Mucosa of stomach (tissue), 1 donor: ENCODE results near the gene REC114.

Experiments used
- H3K27me3 ChIP-seq: one replicate; pipeline ENCODE4 v1.7.0; 2013; ENCODE audit warnings: mild to moderate bottlenecking, low read length; ENCODE audit not compliant: control insufficient read depth, insufficient read depth
- H3K36me3 ChIP-seq: one replicate; pipeline ENCODE4 v1.7.0; 2013; ENCODE audit warnings: low read length; ENCODE audit not compliant: control insufficient read depth, insufficient read depth
- H3K4me1 ChIP-seq: one replicate; pipeline ENCODE4 v1.7.0; 2013; ENCODE audit warnings: mild to moderate bottlenecking, low read length; ENCODE audit not compliant: control insufficient read depth, insufficient read depth
- H3K4me3 ChIP-seq: one replicate; pipeline ENCODE4 v1.7.0; 2013; ENCODE audit warnings: low read length
- H3K9ac ChIP-seq: one replicate; pipeline ENCODE4 v1.7.0; 2013; ENCODE audit warnings: mild to moderate bottlenecking, low read length, moderate library complexity
- H3K9me3 ChIP-seq: one replicate; pipeline ENCODE4 v1.7.0; 2013; ENCODE audit warnings: mild to moderate bottlenecking, low read length, moderate library complexity; ENCODE audit not compliant: control insufficient read depth
- donor health status: Pancreatic carcinoma.

The REC114 gene

DNA sequence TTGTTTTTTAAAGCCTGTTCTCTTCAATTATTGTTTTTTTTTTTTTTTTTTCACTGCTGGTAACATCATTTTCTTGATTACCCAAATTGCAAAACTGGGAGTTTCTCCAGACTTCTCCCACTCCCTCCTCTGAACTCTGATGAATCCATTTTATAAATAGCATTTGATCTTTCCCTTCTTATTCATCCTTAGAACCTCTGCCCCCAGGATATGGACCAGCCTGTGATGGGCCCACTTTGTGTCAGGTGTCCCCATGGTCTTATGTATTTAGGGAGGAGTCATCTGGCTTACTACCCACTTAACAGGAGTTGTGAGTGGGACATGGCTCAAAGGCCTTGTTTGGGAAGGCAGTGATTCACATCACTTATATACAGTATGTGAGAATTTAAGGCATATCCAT, 57.7 kb downstream of the REC114 start:
- Histone ChIP-seq H3K36me3 (no peaks in the 10 kb centered on the region), H3K4me3 (no peak overlapping the region), H3K4me1 (no peaks in the 10 kb centered on the region), H3K9me3 (no peaks in the 10 kb centered on the region), H3K9ac (no peak overlapping the region), H3K27me3 (no peaks in the 10 kb centered on the region)

- Histone ChIP-seq H3K36me3 (no peaks in the 10 kb centered on the region), H3K27me3 (no peaks in the 10 kb centered on the region), H3K4me3 (no peak overlapping the region), H3K9ac (no peak overlapping the region), H3K9me3 (no peaks in the 10 kb centered on the region), H3K4me1 (no peaks in the 10 kb centered on the region)
Observed at GRCh38 chr15:73504885-73505284, 61.9 kb downstream of the REC114 start.

DNA sequence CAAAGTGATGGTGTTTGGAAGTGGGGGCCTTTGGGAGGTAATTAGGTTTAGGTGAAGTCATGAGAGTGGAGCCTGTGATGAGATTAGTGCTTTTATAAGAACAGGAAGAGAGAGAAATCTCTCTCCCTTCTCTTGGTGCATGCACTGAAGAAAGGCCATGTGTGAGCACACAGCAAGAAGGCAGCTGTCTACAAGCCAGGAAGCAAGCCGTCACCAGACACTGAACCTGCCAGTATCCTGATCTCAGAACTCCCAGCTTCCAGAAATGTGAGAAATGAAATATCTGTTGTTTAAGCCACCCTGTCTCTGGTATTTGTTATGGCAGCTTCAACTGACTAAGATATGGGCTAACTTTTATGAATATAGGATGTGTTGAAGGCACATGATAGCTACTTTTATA, 72.6 kb downstream of the REC114 start:
- Histone ChIP-seq H3K4me1 (no peaks in the 10 kb centered on the region), H3K4me3 (no peak overlapping the region), H3K9ac (no peak overlapping the region), H3K9me3 (no peaks in the 10 kb centered on the region), H3K27me3 (no peaks in the 10 kb centered on the region), H3K36me3 (no peaks in the 10 kb centered on the region)

DNA sequence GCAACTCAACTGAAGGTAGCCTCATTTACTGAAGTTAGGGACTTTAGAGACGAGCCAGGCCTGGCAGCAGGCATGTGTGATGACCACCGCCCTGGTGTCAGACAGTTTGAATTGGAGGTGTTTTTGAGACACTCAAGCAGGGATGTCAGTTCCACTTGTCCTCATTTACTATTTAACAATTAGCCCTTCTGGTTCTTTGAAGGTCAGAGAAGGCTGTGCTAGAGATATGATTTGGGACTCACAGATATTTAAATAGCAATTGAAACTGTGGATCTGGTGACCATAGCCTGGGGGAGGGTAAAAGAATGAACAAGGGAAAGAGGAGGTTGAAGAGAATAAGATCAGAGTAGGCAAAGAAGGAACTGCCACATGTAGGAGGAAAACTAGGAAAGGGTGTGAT, 74.6 kb downstream of the REC114 start:
- Histone ChIP-seq H3K9me3 (no peaks in the 10 kb centered on the region), H3K36me3 (no peaks in the 10 kb centered on the region), H3K27me3 (no peaks in the 10 kb centered on the region), H3K4me1 (no peaks in the 10 kb centered on the region), H3K9ac (no peak overlapping the region), H3K4me3 (no peak overlapping the region)

- Histone ChIP-seq H3K36me3 (no peaks in the 10 kb centered on the region), H3K27me3 (no peaks in the 10 kb centered on the region), H3K4me1 (no peaks in the 10 kb centered on the region), H3K9ac (no peak overlapping the region), H3K9me3 (no peaks in the 10 kb centered on the region), H3K4me3 (no peak overlapping the region)
Observed at GRCh38 chr15:73518180-73518862, 75.4 kb downstream of the REC114 start.

DNA sequence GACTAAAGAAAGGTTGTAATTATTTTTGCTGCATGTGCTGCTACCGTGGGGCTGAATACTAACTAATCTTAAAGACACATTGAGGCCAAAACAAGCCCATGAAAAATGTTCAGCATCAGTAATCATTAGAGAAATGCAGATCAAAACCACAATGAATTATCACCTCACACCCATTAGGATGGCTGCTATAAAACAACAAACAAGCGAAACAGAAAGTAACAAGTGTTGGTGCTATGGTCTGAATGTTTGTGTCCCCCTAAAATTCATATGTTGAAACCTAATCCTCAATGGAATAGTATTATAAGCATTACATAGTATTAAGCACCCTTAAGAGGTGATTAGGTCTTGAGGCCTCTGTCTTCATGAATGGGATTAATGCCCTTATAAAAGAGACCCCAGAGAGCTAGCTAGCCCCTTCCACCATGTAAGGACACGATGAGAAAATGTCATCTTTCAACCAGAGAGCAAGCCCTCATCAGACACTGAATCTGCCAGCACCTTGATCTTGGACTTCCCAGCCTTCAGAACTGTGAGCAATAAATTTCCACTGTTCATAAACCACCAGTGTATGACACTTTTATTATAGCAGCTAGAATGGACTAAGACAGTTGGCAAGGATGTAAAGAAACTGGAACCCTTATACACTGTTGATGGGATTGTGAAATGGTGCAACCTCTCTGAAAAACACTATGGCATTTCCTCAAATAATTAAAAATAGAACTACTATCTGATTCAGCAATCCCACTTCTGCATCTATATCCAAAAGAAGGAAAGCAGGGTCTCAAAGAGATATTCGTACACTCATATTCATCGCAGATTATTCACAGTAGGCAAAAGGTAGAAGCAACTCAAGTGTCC, 76.1 kb downstream of the REC114 start:
- Histone ChIP-seq H3K9ac (no peak overlapping the region), H3K4me1 (no peaks in the 10 kb centered on the region), H3K27me3 (no peaks in the 10 kb centered on the region), H3K36me3 (no peaks in the 10 kb centered on the region), H3K4me3 (no peak overlapping the region), H3K9me3 (no peaks in the 10 kb centered on the region)

DNA sequence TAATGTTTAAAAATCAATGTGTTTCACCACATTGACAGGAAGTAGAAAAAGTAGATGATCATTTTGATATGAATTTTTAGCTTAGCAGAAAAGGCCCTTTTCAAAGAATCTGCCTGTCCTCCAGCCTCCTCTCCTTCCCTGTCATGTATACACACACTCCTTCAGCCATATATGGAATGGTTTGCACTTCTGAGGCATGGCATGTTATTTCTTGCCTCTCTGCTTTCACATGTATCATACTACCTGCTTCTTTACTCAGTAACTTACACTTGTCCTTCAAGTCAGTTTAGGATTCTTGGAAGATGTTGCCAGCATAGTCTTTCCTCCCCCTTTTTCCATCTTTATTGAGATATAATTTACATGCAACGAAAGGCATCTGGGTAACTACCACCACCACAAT, 79.0 kb downstream of the REC114 start:
- Histone ChIP-seq H3K9me3 (no peaks in the 10 kb centered on the region), H3K4me1 (no peaks in the 10 kb centered on the region), H3K36me3 (no peaks in the 10 kb centered on the region), H3K4me3 (no peak overlapping the region), H3K9ac (no peak overlapping the region), H3K27me3 (no peaks in the 10 kb centered on the region)

- no peaks in the 10 kb centered on the region for H3K27me3 ChIP-seq
- no peaks in the 10 kb centered on the region for H3K36me3 ChIP-seq
- no peaks in the 10 kb centered on the region for H3K4me1 ChIP-seq
- no peak overlapping the region for H3K9ac ChIP-seq
- H3K4me3 ChIP-seq: no peak overlapping the region
- no peaks in the 10 kb centered on the region for H3K9me3 ChIP-seq
Observed at GRCh38 chr15:73524919-73525318, 82.0 kb downstream of the REC114 start.

DNA sequence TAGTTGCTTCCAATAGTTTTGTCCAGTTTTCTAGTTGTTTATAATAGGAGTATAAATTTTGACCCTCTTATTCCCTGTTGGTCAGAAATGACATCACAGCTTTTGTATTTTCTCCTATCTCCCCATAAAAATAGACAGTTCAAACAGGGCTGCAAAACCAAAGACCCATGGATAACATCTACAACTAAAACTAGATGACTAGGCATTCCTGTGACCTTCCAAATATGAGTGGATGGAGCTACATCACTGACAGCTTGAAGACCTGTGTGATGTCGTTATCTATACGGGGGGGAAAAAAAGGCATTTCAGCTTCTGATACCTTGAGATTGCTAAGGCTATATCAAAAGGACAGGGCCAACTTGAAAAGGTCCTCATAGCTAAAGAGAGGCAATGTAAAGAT, 84.6 kb downstream of the REC114 start:
- no peaks in the 10 kb centered on the region for H3K9me3 ChIP-seq
- no peaks in the 10 kb centered on the region for H3K36me3 ChIP-seq
- no peaks in the 10 kb centered on the region for H3K4me1 ChIP-seq
- no peak overlapping the region for H3K9ac ChIP-seq
- no peaks in the 10 kb centered on the region for H3K27me3 ChIP-seq
- H3K4me3 ChIP-seq: no peak overlapping the region

GRCh38 chr15:73530649-73531048, 87.7 kb downstream of the REC114 start:
- Histone ChIP-seq H3K9ac (no peak overlapping the region), H3K4me1 (no peaks in the 10 kb centered on the region), H3K9me3 (no peaks in the 10 kb centered on the region), H3K36me3 (no peaks in the 10 kb centered on the region), H3K27me3 (no peaks in the 10 kb centered on the region), H3K4me3 (no peak overlapping the region)

DNA sequence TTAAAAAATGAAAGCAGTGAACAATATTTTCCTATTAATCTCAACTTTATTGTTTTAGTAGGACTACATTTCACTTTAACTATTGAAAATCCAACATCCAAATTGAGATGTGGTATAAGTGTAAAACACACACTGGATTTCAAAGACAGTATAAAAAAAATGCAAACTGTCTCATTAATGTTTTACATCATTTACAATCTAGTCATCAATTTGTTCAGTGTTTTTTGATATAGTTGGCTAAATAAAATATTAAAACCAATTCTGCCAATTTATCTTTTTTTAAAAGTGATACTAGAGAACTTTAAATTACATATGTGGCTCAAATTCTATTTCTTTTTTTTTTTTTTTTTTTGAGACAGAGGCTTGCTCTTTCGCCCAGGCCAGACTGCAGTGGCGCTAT, 95.2 kb downstream of the REC114 start:
- Histone ChIP-seq H3K9me3 (no peaks in the 10 kb centered on the region), H3K9ac (no peak overlapping the region), H3K36me3 (no peaks in the 10 kb centered on the region), H3K4me1 (peaks cover 5% of the 10 kb centered on the region), H3K4me3 (no peak overlapping the region), H3K27me3 (no peaks in the 10 kb centered on the region)

DNA sequence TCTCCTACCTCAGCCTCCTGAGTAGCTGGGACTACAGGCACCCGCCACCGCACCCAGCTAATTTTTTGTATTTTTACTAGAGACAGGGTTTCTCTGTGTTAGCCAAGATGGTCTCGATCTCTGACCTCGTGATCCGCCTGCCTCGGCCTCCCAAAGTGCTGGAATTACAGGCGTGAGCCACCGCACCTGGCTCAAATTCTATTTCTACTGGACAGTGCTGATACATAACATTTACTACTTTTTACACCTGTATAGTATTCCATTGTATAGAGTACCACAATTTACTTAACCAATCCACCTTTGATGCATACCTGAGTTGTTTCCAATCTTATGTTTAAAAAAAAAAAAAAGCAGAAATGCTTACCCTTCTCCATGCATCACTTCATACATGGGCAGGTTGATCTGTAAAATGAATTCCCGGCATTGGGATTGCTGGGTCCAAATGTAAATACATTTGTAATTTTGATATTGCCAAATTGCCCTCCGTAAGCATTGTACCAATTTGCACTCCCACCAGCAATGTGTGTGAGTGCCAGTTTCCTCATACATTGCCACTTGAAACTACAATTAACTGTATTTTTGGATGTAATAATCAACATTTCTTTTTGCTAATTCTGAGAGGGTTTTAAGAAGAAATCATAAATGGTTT, 95.7 kb downstream of the REC114 start:
- peaks cover 5% of the 10 kb centered on the region for H3K4me1 ChIP-seq
- H3K27me3 ChIP-seq: no peaks in the 10 kb centered on the region
- no peak overlapping the region for H3K9ac ChIP-seq
- no peaks in the 10 kb centered on the region for H3K9me3 ChIP-seq
- no peaks in the 10 kb centered on the region for H3K36me3 ChIP-seq
- no peak overlapping the region for H3K4me3 ChIP-seq
